HPDE6-E6E7 (cell line): ENCODE data around the gene CEBPB.
"Not testable (repeated sequence)": the region's sequence is repeated elsewhere in the genome, so short reads cannot be mapped to it uniquely, and the experiment has no call there.

ENCODE experiments used
- DNase-seq: peaks from one replicate; pipeline ENCODE4 v3.0.0; 2011; ENCODE audit warnings: missing footprints; ENCODE audit errors: extremely low spot score

The CEBPB gene

DNA sequence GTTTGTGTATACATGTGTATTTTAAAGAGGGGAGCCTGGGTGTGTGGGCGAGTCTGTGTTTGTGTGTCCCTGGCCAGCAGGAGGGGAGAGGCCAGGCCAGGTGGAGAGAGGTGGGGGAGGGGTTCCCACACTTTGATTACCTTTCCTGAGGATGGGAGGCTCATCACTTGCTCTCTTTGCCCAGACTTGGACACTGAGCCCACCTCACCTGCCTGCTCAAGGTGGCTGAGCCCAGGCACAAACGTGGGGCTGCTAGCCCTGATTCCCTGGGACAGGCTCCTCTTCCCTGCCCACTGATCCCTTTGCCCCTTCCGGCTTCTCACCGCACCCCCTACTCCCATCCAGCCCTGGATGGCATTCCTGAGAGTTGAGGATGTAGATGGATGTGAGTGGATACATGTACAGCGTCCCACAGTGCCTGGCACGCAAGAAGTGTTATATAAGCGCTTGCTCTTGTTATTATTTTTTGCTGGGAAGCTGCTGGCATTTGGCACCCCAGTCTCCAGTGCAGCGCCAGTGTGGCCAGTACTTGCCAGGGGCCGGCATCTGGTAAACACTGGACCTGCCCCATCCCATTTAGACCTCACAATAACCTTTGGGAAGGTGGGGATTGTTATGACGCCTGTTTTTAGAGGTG, 2.7 kb downstream of the CEBPB start:
- no peak for DNase-seq

GRCh38 chr20:50193836-50194421, 3.3 kb downstream of the CEBPB start:
- no peak for DNase-seq

- no peak for DNase-seq
Measured at GRCh38 chr20:50194422-50194830, 3.8 kb downstream of the CEBPB start.

DNA sequence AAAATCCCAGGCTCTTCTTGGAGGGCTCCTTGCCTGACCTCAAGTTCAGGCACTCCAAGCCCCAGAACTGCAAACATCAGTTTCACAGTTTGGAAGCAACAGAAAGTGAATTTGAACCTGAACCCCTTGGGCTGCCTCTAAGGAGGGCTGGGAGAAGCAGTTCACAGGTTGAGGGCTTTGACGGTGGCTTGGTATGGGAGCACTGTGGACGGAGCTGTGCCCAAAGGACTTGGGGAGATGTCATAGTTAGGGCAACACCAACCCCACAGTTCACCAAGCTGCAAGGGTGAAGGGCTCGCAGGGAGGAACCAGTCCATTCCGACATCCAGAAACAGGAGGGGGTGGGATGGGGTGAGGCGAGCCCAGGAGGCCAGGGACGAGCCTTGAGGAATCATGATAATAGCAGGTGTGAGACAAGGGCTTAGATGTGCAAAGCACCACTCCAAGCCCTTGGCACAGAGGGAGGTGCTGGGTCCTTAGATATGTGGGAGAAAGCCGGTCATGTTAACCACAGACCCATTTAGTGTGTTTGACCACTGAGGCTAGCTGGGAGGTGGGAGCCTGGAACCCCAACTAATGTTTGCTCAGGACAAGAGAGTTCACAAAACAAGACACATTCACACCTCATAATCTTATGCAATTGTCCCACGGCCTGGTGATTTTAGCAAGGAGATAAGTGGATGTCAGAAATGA, 4.3 kb downstream of the CEBPB start:
- DNase-seq = no peak

DNA sequence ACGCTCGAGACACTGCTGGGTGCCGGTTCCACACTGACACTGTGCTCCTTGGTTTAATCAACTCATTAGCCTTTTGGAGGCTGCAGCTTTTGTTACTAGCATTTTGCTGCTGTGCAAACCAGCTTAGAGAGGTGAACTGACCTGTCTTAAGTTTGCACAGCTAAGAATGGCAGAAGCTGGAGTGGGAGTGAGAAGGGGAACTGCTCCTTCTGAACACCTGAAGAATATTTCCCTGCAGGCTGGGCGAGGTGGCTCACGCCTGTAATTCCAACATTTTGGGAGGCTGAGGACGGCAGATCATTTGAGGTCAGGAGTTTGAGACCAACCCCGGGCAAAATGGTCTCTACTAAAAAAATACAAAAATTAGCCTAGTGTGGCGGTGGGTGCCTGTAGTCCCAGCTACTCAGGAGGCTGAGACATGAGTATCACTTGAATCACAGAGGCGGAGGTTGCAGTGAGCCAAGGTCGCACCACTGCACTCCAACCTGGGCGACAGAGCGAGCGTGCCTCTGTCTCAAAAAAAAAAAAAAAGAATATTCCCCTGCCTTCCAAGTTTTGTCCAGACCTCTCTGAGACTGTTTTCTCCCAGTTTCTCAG, 5.0 kb downstream of the CEBPB start:
- no peak for DNase-seq

DNA sequence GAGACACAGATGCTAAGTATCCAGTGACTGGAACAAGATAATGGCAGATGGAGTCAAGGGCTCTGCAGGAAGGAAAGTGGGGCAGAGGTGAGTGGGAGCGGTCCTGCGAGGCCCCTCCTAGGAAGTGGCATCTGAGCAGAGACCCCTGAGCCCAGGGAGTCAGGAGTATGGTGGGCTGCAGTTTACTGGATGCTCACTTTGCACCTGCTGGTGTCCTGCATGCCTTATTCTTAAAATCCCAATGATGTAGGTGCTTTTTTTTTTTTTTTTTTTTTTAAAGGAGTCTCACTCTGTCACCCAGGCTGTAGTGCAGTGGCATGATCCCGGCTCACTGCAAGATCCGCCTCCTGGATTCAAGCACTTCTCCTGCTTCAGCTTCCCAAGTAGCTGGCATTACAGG, 5.6 kb downstream of the CEBPB start:
- DNase-seq = no peak

- no peak for DNase-seq
Measured at GRCh38 chr20:50196896-50197295, 6.3 kb downstream of the CEBPB start.

- no peak for DNase-seq
Measured at GRCh38 chr20:50197463-50198179, 7.0 kb downstream of the CEBPB start.

DNA sequence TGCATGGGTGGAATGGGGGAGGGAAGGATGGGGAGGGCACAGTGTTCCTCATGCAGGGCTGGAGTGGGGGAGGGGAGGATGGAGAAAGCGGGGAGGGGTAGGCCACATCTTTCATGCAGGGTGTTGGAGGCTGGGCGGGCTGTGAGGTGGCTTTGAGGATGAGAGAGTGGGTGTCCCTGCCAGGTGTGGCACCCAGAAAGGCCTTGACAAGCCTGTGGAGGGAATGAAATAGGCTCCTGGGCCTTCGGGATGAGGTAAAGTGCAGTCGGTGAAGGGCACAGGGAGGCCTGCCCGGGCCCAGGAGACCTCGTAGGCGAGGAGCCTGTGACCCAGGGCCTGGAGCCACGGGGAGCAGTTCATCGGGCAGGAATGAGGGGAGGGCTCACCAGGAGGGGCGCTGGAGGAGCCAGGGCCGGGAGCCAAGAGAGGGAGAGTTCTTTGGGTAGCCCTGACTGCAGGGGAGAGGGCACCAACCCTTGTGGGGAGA, 7.6 kb downstream of the CEBPB start:
- DNase-seq = no peak

DNA sequence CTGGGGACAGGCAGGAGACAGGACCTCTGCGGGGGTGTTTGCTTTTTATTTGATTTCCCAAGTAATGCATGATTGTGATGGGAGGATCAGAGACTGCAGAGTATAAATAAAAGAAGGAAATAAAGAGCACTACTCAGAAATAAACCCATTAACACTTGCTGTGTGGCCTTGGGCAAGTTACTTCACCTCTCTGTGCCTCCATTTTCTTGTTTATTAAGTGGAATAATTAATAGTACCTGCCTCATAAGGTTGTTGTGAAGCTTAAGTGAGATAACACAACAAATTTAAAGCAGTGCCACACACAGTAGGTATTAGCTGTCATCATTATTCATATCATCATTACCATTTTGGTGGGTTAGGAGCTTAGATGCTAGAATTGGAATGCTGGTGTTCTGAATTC, 8.1 kb downstream of the CEBPB start:
- DNase-seq = no peak

- DNase-seq = no peak
Measured at GRCh38 chr20:50199703-50200102, 9.1 kb downstream of the CEBPB start.

DNA sequence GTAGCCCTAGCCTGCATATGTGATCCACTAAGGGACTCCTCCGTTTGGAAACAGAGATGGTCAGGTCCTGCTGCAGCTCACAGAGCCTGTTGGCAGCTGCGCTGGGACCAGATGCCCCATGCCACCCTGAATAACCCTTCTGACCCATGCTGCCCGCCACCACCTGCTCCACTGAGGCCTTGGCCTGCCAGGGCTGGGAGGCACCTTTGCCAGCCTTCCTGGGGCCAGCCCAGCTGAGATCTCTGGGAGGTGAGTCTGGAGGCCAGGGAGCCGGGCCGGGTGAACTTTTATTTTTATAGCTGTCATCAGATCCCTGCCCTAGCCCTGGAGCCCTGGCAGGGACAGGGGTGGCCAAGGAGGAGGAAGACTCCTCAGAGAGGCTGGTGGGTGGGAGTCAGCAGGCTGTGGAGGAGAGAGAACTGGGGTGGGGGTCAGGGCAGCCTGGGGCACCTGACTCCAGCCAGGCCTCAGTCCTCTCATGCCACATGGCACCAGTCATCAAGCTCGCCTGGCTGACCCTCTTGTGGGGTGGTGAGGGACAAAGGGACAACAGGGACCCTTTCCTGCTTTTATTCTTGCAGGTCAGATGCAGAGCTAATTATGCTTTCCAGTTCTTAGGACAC, 10.0 kb downstream of the CEBPB start:
- no peak for DNase-seq

- DNase-seq = not testable (repeated sequence)
Measured at GRCh38 chr20:50201710-50202109, 11.1 kb downstream of the CEBPB start.

- DNase-seq = no peak
Measured at GRCh38 chr20:50202677-50203076, 12.0 kb downstream of the CEBPB start.

DNA sequence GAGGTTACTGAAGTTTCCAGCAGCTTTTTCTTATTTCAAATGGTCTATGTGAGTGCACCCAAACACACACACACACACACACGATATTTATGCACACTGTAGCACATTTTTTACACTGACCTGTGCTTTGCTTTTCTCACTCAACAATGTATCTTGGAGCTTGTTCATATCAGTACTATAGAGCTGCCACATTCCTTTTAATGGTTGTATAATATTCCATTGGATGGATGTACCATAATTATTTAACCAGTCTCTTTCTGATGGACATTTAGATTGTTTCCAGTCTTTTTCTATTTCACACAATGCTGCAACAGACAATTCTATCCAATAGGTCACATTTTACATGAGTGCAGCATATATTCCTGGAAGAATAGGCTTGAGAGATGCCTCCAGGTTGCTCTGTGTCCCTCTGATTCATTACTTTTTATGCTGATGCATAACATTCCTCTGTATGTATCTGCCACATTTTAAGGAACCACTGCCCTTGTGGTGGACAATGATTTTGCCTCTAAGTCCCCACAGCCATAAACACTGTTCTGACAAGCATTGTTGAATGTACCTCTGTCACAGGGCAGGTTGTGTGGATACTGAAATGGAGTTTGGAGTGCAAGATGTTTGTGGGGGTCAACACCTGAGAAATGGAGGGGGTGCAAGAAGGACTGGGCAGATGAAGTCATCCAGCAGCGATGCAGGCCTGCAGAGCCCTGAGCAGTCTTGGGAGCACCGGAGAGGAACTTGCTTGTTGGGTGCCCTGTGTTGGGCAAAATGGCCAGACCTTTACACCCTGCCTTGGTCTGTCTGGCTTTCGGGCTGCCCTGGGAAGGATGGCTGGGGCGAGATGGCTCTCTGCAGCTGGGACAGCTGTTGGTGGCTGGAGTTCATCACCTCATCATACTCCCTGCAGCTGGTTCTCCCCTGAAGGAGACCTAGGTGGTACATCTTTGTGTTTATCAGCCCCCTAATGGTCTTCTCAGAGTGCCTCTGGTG, 13.6 kb downstream of the CEBPB start:
- no peak for DNase-seq

DNA sequence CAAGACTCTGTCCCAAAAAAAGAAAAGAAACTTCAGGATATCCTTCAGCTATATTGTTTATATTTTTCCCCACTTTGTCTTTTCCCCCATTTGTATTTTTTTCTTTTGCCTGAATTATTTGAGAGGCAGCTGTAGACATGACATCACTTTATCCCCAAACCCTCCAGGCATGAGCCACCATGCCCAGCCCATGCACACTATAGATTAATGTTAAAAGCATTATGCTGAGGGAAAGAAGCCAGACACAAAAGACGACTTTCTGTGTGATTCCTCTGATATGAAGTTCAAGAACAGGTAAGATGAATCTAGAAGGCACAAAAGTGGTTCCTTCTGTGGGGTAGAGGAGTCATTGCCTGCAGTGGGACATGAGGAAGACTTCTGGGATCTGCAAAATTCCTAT, 16.4 kb downstream of the CEBPB start:
- DNase-seq = no peak

GRCh38 chr20:50208085-50208491, 17.5 kb downstream of the CEBPB start:
- DNase-seq = no peak

- DNase-seq = not testable (repeated sequence)
Measured at GRCh38 chr20:50208815-50209214, 18.2 kb downstream of the CEBPB start.

DNA sequence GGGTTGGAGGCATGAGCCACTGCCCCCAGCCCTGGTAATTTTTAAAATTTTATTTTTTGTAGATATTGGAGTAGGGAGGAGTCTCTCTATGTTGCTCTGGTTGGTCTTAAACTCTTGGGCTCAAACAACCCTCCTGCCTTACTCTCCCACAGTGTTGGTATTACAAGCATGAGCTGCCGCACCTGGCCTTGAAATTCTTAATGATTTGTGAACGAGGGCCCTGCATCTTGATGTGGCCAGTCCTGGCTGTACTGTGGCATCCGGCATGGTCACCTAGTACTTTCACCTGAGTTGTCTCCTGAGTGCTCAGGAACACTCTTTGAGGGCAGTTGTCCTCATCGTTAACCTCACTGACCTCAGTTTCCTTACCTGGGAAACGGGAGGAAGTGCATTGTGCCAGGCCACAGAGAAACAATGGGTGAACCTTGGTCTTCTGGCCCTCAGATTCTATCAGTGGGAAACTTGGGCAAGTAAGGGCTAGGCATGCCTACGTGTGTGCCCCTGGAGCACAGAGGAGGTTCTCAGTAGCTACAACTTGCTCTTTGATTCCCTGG, 19.5 kb downstream of the CEBPB start:
- no peak for DNase-seq

DNA sequence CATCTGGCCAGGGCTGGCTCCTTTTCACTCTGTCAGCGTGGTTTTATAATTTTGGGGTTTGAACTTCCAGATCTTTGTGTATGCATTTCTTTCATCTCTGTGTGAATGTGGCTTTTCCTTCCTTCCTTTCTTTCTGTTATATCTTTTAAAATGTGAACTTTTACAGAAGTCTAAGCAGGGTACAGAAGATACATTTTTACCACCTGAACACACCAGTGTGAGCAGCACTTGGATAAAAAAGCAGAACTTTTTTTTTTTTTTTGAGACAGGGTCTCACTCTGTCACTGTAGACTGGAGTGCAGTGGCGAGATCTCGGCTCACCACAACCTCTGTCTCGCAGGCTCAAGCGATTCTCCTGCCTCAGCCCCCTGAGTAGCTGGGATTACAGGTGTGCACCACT, 20.5 kb downstream of the CEBPB start:
- no peak for DNase-seq
